Measurements from ENCODE around the gene CCSER2. TPM values are rescaled to one million over a fixed set of nuclear protein-coding genes. Genes with fewer than 3 reads are reported as not detected.
"Not testable (repeated sequence)": the region's sequence is repeated elsewhere in the genome, so short reads cannot be mapped to it uniquely, and the experiment has no call there.

The CCSER2 gene
- total RNA-seq (10 to 100 TPM in 4 of 5 donors, 1 to 10 TPM in 1; 7.0 to 87.9 (median 46.3) TPM), polyA plus RNA-seq (10 to 100 TPM in 2 of 3 donors, 1 to 10 TPM in 1; 8.7 to 20.9 (median 10.1) TPM)
- long read RNA-seq, donor 1: 0 reads
- long read RNA-seq, donor 2, full-length matches to known transcripts: 4 of 4 reads
- long read RNA-seq, donor 2, partial matches to known transcripts: 0 of 4 reads
- long read RNA-seq, donor 2, other reads (novel, unspliced or antisense): 0 of 4 reads
- long read RNA-seq, donor 3: 0 reads
- long read RNA-seq, donor 4: 0 reads
- long read RNA-seq, donor 5: 0 reads
- long read RNA-seq, donor 6, full-length matches to known transcripts: 6 of 24 reads
- long read RNA-seq, donor 6, partial matches to known transcripts: 18 of 24 reads
- long read RNA-seq, donor 6, other reads (novel, unspliced or antisense): 0 of 24 reads
- long read RNA-seq, donor 7, partial matches to known transcripts: 11 of 11 reads
- long read RNA-seq, donor 7, other reads (novel, unspliced or antisense): 0 of 11 reads
- long read RNA-seq, donor 8, partial matches to known transcripts: 7 of 7 reads
- long read RNA-seq, donor 8, other reads (novel, unspliced or antisense): 0 of 7 reads
- long read RNA-seq, donor 9: 0 reads
- long read RNA-seq, donor 10: 0 reads

- no peaks in the 10 kb centered on the region for H3K9me3 ChIP-seq
- H3K27me3 ChIP-seq: no peaks in the 10 kb centered on the region
- peak within 1 kb of the TSS; percentile 94 to 99 (median 98) for H3K27ac ChIP-seq
- TF ChIP-seq EP300 (IDR thresholded peaks at IDR 0.05): no peak
- TF ChIP-seq CTCF (IDR thresholded peaks at IDR 0.05): no peak
- TF ChIP-seq POLR2A (IDR thresholded peaks at IDR 0.05): no peak
- peak; percentile 2 to 86 (median 44) for TF ChIP-seq POLR2AphosphoS5 (IDR thresholded peaks at IDR 0.05)
- DNase-seq: peak; percentile 98 to 99
- H3K36me3 ChIP-seq: no peaks in the 10 kb centered on the region
- intact Hi-C loops (cut with DNase I; ENCODE audit: low total_unique reads): no loop called here
- H3K4me1 ChIP-seq: peaks cover 17 to 44% (median 34%) of the 10 kb centered on the region in 4 donors
- WGBS, 5 donors: 1 to 2% (median 1%) methylated on average over 17 to 101 of the region's 104 CpGs
- H3K4me3 ChIP-seq: peak within 1 kb of the TSS; percentile 81 to 99 (median 88)
Measured at GRCh38 chr10:84328418-84329195, at the start of gene CCSER2. Gene CCSER2 (plus strand): TSS chr10:84328589. CDS start chr10:84371053, 42,464 bp downstream.

DNA sequence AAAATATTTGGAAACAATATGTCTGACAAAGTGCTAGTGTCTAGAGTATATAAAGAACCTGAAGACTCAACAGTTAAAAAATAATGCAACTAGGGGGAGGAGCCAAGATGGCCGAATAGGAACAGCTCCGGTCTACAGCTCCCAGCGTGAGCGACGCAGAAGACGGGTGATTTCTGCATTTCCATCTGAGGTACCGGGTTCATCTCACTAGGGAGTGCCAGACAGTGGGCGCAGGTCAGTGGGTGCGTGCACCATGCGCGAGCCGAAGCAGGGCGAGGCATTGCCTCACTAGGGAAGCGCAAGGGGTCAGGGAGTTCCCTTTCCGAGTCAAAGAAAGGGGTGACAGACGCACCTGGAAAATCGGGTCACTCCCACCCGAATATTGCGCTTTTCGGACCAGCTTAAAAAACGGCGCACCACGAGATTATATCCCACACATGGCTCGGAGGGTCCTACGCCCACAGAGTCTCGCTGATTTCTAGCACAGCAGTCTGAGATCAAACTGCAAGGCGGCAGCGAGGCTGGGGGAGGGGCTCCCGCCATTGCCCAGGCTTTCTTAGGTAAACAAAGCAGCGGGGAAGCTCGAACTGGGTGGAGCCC, 48.4 kb upstream of the CCSER2 start:
- H3K4me3 ChIP-seq; intact Hi-C loops (cut with DNase I; ENCODE audit: low total_unique reads); DNase-seq; H3K27me3 ChIP-seq; H3K36me3 ChIP-seq; H3K9me3 ChIP-seq; H3K27ac ChIP-seq; H3K4me1 ChIP-seq: not testable (repeated sequence)
- WGBS, 5 donors: 52 to 71% (median 66%) methylated on average over 18 to 31 of the region's 31 CpGs

DNA sequence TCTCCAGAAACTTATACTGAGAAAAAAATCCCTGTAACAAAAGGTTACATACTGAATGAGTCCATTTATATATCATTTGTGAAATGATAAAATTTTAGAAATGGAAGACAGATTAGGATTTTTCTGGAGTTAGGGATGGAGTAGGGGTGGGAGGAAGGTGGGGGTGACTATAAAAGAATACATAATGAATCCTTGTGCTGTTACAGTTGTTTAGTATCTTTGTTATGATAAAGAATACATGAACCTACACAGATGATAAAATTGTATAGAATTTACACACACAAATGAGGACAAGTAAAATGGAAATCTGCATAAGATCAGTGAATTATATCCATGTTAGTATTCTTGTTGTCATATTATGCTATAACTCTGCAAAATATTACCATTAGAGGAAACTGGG, 41.7 kb upstream of the CCSER2 start:
- H3K27ac ChIP-seq: no peak overlapping the region
- TF ChIP-seq EP300 (IDR thresholded peaks at IDR 0.05): no peak
- TF ChIP-seq POLR2AphosphoS5 (IDR thresholded peaks at IDR 0.05): no peak
- TF ChIP-seq POLR2A (IDR thresholded peaks at IDR 0.05): no peak
- no peak for TF ChIP-seq CTCF (IDR thresholded peaks at IDR 0.05)
- no peaks in the 10 kb centered on the region for H3K4me1 ChIP-seq
- no peaks in the 10 kb centered on the region for H3K36me3 ChIP-seq
- H3K27me3 ChIP-seq: peaks cover 0 to 4% (median 0%) of the 10 kb centered on the region in 3 donors
- no peak overlapping the region for H3K4me3 ChIP-seq
- DNase-seq: no peak
- H3K9me3 ChIP-seq: no peaks in the 10 kb centered on the region
- intact Hi-C loops (cut with DNase I; ENCODE audit: low total_unique reads): no loop called here

GRCh38 chr10:84288151-84288550, 40.2 kb upstream of the CCSER2 start:
- 72 to 83% (median 80%) methylated on average over 1 of the region's 1 CpG for WGBS, 5 donors
- no peaks in the 10 kb centered on the region for H3K4me1 ChIP-seq
- H3K27me3 ChIP-seq: peaks cover 0 to 4% (median 0%) of the 10 kb centered on the region in 3 donors
- no peaks in the 10 kb centered on the region for H3K36me3 ChIP-seq
- DNase-seq: no peak
- intact Hi-C loops (cut with DNase I; ENCODE audit: low total_unique reads): no loop called here
- no peaks in the 10 kb centered on the region for H3K9me3 ChIP-seq
- no peak overlapping the region for H3K27ac ChIP-seq
- TF ChIP-seq CTCF (IDR thresholded peaks at IDR 0.05) (no peak), POLR2AphosphoS5 (IDR thresholded peaks at IDR 0.05) (no peak), EP300 (IDR thresholded peaks at IDR 0.05) (no peak)
- H3K4me3 ChIP-seq: no peak overlapping the region
